DMS 273 (cell line): Measurements from ENCODE around the gene EEF2K.

Experiments
- DNase-seq: peaks from one replicate; lab custom pipeline; 2025; ENCODE audit not compliant: unreplicated experiment; lab: John Stamatoyannopoulos, UW

The EEF2K gene

DNA sequence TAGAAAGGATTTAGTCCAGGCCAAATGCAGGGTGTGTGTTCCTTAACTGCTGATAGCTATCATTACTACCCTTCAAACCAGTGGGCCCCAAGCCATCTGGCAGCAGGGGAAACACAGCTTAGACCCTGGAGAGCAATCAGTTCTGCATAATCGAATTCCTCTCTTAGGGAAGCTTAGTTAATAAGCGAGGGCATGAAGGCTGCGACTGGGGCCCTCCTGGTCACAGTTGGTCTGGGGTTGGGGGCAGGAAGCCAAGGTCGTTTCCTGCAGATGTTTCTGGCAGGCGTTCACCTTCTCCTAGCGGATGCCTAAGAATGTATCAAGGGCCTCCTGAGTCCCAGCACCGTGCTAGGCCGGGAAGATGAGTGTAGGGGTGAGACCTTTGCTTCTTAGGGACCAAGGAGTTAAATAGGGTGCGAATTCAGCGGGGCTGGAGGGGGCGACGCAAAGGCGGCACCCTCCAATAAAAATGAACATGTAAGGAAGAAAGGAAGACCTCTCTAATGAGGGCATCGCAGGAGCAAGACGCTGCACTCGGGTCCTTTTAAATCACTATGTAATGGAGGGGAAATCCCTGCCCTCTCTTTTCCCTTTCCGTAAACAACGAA is 16.5 kb upstream of the EEF2K start:
- DNase-seq: peak; percentile 72

DNA sequence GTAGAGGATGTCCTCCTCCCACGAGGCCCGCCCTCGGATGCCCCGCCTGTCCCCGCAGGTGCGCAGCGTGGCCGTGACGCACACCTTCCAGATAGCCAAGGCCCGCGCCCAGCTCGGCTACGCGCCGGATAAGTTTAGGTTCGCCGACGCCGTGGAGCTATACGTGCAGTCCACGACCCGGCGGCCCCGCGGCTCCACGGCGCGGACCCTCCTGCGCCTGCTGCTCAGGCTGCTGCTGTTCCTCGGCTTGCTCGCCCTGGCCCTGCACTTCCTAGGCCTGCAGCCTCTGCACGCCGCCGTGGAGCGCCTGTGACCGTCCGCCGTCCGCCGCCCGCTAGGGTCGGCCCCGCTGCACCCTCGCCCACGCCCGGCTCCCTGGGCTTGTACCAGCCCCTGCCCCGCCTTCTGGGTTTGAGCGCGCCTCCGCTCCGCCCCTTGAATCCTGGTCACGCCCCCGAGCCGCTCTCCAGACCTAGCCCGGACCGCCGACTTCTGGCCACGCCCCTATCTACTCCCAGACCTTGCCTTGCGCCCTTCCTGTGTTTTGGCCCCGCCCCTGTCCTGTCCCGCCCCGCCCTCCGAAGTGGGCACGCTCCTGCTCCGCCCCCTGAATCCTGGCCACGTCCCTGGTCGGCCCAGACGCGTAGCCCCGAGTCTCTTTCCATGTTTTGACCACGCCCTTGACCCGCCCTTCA is 15.8 kb upstream of the EEF2K start:
- DNase-seq: peak; percentile 100

GRCh38 chr16:22190776-22191531 is 15.1 kb upstream of the EEF2K start:
- peak; percentile 100 for DNase-seq

GRCh38 chr16:22191532-22192260 is 14.4 kb upstream of the EEF2K start:
- DNase-seq: peak; percentile 52

DNA sequence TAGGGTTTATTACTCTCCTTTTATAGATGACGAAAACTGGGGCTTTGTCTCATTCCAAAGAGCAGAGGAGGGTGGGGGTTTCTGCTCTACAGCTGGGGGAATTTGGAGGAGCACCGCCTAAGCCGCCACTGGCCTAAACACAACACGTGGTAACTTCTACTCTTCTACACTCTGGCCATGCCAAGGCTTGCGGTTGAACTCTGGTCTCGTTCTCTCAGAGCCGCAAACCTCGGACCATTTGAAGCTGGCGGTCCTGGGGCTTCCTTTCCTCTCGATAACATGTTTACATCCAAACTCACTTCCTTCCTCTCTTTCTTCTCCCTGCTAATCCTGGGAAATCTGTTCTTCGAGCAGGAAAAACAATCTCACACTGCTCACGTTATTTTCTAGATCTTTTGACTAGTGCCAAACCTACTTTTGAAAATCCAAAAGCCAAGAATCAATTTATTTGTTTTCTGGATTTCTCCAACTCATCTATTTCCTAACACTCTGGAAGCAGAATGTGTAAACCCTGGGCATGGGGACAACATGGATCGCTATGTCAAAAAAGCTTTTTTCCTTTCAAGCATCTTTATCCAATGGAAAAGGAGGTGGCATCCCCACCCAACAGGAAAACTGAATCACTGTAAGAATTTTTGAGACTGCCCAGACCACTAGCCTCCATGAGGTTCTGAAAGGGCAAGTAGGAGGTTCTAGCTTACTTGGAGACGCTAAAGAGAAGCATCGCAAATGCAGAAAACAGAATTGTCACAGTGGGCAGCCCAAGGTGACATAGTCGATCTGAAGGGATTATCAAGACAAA is 13.6 kb upstream of the EEF2K start:
- DNase-seq: peak; percentile 66

DNA sequence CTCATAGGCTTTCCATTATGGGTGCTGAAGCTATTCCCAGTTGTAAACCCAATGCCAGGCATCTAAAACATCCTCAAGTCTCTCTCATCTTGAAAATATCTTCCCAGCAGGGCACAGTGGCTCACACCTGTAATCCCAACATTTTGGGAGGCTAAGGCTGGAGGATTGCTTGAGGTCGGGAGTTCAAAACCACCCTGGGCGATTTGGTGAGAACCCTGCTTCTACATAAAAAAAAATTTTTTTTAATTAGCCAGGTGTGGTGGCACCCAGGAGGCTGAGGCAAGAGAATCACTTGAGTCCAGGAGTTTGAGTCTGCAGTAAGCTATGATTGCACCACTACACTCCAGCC is 13.0 kb upstream of the EEF2K start:
- DNase-seq: no peak

GRCh38 chr16:22194707-22195444 is 11.2 kb upstream of the EEF2K start:
- no peak for DNase-seq

- DNase-seq: no peak
Measured at GRCh38 chr16:22195445-22195694, 10.7 kb upstream of the EEF2K start.

GRCh38 chr16:22195695-22196558 is 10.2 kb upstream of the EEF2K start:
- DNase-seq: peak; percentile 92

DNA sequence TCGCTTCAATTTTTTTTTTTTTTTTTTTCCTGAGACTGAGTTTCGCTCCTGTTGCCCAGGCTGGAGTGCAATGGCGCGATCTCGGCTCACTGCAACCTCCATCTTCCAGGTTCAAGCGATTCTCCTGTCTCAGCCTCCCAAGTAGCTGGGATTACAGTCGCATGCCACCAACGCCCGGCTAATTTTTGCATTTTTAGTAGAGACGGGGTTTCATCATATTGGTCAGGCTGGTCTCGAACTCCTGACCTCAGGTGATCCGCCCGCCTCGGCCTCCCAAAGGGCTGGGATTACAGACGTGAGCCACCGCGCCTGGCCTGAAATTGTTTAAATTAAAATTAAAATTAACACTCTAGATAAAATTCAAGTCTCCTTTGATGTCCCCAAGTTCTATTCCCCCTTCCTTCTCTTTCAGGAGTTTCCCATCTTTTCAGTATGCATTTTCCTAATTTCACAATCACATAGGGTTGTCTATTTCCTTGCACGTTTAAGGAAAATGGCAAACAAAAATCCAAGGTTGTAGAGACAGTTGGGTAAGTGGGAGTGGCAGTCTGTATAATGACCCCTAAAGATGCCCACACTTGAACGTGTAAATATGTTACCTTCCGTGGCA is 9.4 kb upstream of the EEF2K start:
- peak; percentile 25 for DNase-seq

DNA sequence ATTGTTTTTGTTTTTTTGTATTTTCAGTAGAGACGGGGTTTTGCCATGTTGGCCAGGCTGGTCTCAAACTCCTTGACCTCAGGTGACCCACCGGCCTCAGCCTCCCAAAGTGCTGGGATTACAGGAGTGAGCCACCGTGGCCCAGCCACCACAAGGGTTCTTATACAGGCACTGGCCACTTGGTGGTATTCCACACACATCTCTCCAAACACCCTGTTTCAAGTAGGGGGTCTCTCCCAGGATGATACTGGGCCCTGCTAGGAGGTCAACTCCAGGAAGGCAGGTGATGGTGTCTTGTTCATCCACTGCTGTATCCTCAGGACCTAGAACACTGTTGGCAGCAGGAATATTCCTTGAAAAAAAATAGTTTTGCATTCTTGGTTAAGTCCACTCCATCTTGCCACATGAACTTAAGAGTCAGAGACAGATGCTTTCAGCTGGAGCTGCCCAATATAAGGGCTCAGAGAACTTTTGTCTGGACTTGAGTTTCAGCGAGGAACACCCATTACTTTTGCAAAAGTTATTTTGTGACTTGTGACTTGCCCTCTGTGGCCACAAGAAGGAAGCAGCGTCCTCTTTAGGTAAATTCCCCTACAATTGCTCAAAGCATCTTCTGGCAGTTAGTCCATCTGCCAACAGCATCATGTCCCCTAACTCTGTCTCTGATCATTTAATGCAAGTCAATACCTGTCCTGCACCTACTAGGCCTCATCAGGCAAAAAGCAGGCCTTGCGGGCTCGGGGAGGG is 7.4 kb upstream of the EEF2K start:
- no peak for DNase-seq

GRCh38 chr16:22202261-22202637 is 3.8 kb upstream of the EEF2K start:
- DNase-seq: no peak

DNA sequence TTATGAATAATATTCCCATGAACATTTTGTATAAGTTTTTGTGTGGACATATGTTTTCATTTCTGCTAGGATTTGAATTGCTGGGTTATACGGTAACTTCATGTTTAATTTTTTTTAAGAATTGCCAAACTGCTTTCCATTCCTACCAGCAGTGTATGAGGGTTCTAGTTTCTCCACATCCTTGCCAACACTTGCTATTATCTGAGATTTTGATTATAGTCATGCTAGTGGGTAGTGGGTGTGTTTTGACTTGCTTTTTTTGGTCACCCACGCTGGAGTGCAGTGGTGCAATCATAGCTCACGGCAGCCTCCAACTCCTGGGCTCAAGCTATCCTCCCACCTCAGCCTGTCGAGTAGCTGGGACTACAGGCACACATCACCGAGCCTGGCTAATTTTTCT is 3.0 kb upstream of the EEF2K start:
- DNase-seq: no peak

DNA sequence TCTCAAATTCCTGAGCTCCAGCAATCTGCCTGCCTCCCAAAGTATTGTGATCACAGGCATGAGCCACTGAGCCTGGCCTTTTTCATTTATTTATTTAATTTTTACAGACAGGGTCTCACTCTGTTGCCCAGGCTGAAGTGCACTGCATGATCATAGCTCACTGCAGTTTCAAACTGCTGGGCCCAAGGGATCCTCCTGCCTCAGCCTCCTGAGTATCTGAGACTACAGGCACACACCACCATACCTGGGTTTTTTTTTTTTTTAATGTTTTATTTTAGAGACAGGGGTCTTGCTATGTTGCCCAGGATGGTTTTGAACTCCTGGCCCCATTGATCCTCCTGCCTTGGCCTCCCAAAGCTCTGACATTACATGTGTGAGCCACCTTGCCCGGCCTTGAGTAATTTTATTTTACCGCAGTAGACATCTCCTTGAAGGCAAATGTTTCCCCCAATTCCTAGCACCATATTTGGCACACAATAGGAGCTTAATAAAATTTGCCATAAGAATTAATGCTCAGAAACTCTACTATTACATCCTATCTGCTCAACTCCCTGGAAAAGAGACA is 1.9 kb upstream of the EEF2K start:
- no peak for DNase-seq

GRCh38 chr16:22205577-22206012 is 483 bp upstream of the EEF2K start:
- DNase-seq: no peak

DNA sequence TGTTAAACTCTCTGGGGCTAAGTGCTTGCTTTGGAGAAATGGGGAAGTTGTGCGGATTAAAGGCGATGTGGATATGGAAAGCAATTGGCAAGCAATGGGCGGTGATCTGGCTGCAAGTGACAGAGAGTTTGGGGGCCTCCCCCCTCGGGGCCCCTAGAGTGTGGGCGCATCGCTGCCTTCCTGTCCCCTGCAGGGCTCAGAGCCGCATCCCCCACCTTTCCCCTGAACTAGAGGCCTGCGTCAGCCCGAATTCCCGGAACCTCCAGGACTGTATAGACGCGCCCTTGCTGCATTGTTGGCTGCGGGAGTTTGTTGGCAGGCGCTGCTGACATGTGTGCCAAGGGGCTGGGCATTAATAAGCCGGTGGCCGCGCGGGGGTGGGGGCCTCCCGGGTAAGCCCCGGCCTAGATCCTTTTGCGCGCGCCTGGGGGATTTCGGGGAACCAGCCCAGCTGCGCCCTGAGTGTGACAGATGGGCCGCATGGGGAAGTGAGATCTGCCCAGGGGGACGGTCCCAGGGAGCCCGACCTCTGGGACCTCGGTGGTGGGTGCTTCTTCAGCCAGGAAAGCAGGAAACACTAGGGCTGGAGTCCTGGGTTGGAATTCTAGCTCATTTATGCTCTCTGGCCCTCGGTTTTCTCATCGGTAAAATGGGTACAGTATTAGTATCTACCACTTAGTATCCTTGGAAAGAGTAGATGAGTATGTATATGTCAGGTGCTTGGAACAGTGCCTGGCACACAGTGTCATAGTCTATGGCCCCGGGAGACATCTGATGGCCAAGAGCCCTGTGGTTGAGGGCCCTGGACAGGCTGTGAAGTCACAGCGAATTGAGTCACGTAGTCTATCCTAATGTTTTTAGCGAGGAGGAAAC is 1.0 kb downstream of the EEF2K start:
- peak; percentile 93 for DNase-seq

GRCh38 chr16:22207715-22208360 is 1.8 kb downstream of the EEF2K start:
- no peak for DNase-seq
